ENCODE data around the gene NFS1. TPM values are rescaled to one million over a fixed set of nuclear protein-coding genes. Genes with fewer than 3 reads are reported as not detected.
A peak's percentile ranks its signal among the peaks of the same experiment; 100 is the strongest.

Gene NFS1
- total and polyA plus RNA-seq, 2 of the 8 experiments (the other 6 are each of a cell fraction or from before 2014, with no cell fraction given): 26.1 to 38.8 TPM

- H4K20me1 ChIP-seq (replicated peaks in 1 of 2; ENCODE audit: control insufficient read depth in 1 of 2, insufficient read depth in 2 of 2, low read length in 2 of 2): peaks cover 51 to 56% of the 10 kb centered on the region in 2 experiments
- no peak overlapping the region for H2AFZ ChIP-seq (ENCODE audit: low read length)
- H3K9me3 ChIP-seq (ENCODE audit: insufficient read depth in 2 of 2, low read depth in 1 of 2, low read length in 1 of 2): no peaks in the 10 kb centered on the region
- H2BK12ac ChIP-seq (ENCODE audit: low read depth, low read length): no peak overlapping the region
- H2BK5ac ChIP-seq (ENCODE audit: low read depth, low read length): no peak overlapping the region
- ChIA-PET CTCF (ENCODE audit: partially characterized antibody) (interaction anchor here (1.6 to 2.0 kb wide), 2 partner anchors 12 to 42 kb away, joined by 3 to 6 read pairs; no protein-coding TSS in a partner anchor), POLR2A (ENCODE audit: partially characterized antibody) (interaction anchor here (0.6 to 2.5 kb wide), 13 partner anchors 8 to 412 kb away, joined by 3 to 10 read pairs (median 4); partner anchors contain the start of gene ERGIC3)
- DNase-seq (ENCODE audit: low read depth in 1 of 2, low spot score in 2 of 2): peak in 1 of 2 experiments; percentile 38
- no peak overlapping the region for H4K5ac ChIP-seq (ENCODE audit: insufficient read length, low read depth, low read length)
- no peak overlapping the region for H2BK15ac ChIP-seq (ENCODE audit: low read length)
- peak overlapping the region in 1 of 4 experiments; percentile 92; a peak in 2 of 8 replicates for H3K4me3 ChIP-seq (ENCODE audit: extremely low read depth in 1 of 4, insufficient read depth in 2 of 4, low read depth in 3 of 4, low read length in 4 of 4)
- H2BK120ac ChIP-seq (replicated peaks; ENCODE audit: low read depth, low read length): no peak overlapping the region
- H3K18ac ChIP-seq (ENCODE audit: extremely low read depth, low read length): no peak overlapping the region
- H3K79me2 ChIP-seq (ENCODE audit: control insufficient read depth in 1 of 2, insufficient read depth in 2 of 2, low read length in 2 of 2): peaks cover 71 to 95% of the 10 kb centered on the region in 2 experiments
- H3K4me2 ChIP-seq (ENCODE audit: insufficient read depth in 1 of 2, low read depth in 2 of 2, low read length in 2 of 2): peak overlapping the region in 1 of 2 experiments; percentile 14; a peak in 2 of 4 replicates
- H2AK5ac ChIP-seq (ENCODE audit: low read depth, low read length): no peak overlapping the region
- no peak overlapping the region for H4K91ac ChIP-seq (replicated peaks; ENCODE audit: insufficient read length, low read length)
- H3K27me3 ChIP-seq (replicated peaks in 1 of 4; ENCODE audit: control insufficient read depth in 3 of 4, extremely low read depth in 1 of 4, insufficient read depth in 3 of 4, low read length in 3 of 4): no peaks in the 10 kb centered on the region
- WGBS, 2 experiments (ENCODE audit: extremely low coverage in 1 of 2, insufficient coverage in 1 of 2, insufficient read length in 1 of 2, insufficient replicate concordance in 2 of 2, low coverage in 1 of 2, low lambda C conversion rate in 2 of 2, missing lambda C conversion rate in 1 of 2): 87% methylated on average over 10 of the region's 10 CpGs; no CpG with 5 or more reads in 1 of the 2 experiments
- peaks cover 0 to 6% (median under 1%) of the 10 kb centered on the region in 4 experiments; a peak in 2 of 8 replicates for H3K36me3 ChIP-seq (ENCODE audit: control insufficient read depth in 2 of 4, insufficient read depth in 4 of 4, low read length in 3 of 4)
- H3K23ac ChIP-seq (ENCODE audit: insufficient read length): no peak overlapping the region
- no peak overlapping the region for H3K27ac ChIP-seq (ENCODE audit: low read depth, low read length)
- H3K4me1 ChIP-seq (replicated peaks in 1 of 4; ENCODE audit: control insufficient read depth in 3 of 4, insufficient read depth in 4 of 4, low read length in 3 of 4): peaks cover 0 to 7% (median 0%) of the 10 kb centered on the region in 4 experiments; a peak in 3 of 7 replicates
- no peak overlapping the region for H3K14ac ChIP-seq (ENCODE audit: insufficient read length)
- H3K23me2 ChIP-seq (ENCODE audit: low read depth, low read length): peaks cover 9% of the 10 kb centered on the region
- no peak for FAIRE-seq
- H4K8ac ChIP-seq (ENCODE audit: extremely low read depth, insufficient read depth, low read length): no peak overlapping the region
- no peak overlapping the region for H3K4ac ChIP-seq (replicated peaks; ENCODE audit: insufficient read length, low read depth, low read length)
- H3K9ac ChIP-seq (replicated peaks in 1 of 4; ENCODE audit: extremely low read depth in 1 of 4, low read depth in 3 of 4, low read length in 3 of 4): no peak overlapping the region
- H3K79me1 ChIP-seq (ENCODE audit: low read depth, low read length): no peaks in the 10 kb centered on the region
- no peak overlapping the region for H2BK20ac ChIP-seq (ENCODE audit: low read length)
- H3K56ac ChIP-seq (replicated peaks; ENCODE audit: insufficient read length, low read depth, low read length): no peak overlapping the region
- TF ChIP-seq, protein P1, sequence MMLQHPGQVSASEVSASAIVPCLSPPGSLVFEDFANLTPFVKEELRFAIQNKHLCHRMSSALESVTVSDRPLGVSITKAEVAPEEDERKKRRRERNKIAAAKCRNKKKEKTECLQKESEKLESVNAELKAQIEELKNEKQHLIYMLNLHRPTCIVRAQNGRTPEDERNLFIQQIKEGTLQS (IDR thresholded peaks at IDR 0.05; ENCODE audit: insufficient read depth, low read depth, low read length): no peak
- TF ChIP-seq RNF2 (IDR thresholded peaks at IDR 0.05; ENCODE audit: borderline replicate concordance, low read depth, low read length, missing control alignments, poor library complexity, severe bottlenecking) (no peak), NRF1 (IDR thresholded peaks at IDR 0.05; ENCODE audit: low read depth, low read length) (no peak), ZNF274 (IDR thresholded peaks at IDR 0.05; ENCODE audit: borderline replicate concordance, extremely low read depth, low read length) (no peak), POLR2A (IDR thresholded peaks at IDR 0.05; ENCODE audit: control extremely low read depth in 1 of 2, low read depth in 2 of 2, low read length in 2 of 2) (no peak), KDM1A (IDR thresholded peaks at IDR 0.05; ENCODE audit: borderline replicate concordance, low read length) (no peak), GTF2F1 (IDR thresholded peaks at IDR 0.05; ENCODE audit: borderline replicate concordance, low read depth, low read length) (no peak), HDAC6 (IDR thresholded peaks at IDR 0.05; ENCODE audit: low read depth, low read length) (no peak), BACH1 (IDR thresholded peaks at IDR 0.05; ENCODE audit: low read length) (no peak), TEAD4 (IDR thresholded peaks at IDR 0.05; ENCODE audit: low read depth, low read length) (no peak), HDAC2 (IDR thresholded peaks at IDR 0.05; ENCODE audit: borderline replicate concordance in 1 of 2, low read depth in 2 of 2, low read length in 2 of 2) (no peak)
Observed at GRCh38 chr20:35660122-35660937, 38.8 kb downstream of the NFS1 start.
